HG02884 (cell line): ENCODE results near the gene UGT1A5.

Experiments used
- ATAC-seq: cut with Tn5 transposase; IDR thresholded peaks from one replicate; pipeline ENCODE4 v1.9.1; 2021; ENCODE audit warnings: mild to moderate bottlenecking, moderate library complexity; ENCODE audit not compliant: unreplicated experiment

Gene UGT1A5

DNA sequence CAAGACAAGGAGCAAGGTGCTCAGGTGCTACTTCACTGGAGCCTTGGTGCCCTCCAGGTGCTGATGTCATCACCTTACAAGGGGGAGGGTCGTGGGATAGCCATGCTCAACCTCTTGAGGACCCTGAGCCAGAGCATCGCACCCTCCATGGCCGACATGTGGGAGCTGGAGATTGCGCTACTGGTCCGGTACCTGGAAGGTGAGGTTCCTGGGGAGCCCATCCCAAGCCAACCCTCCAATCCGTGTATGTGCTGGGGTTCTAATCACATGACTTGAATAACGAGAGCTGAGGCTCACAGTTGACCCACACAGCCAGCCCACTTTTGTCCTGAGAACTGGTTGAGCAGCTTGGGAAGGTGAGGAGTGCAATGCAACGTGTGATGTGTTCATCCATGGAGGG, 91.3 kb downstream of the UGT1A5 start:
- ATAC-seq, result no peak

GRCh38 chr2:233807215-233807865, 94.6 kb downstream of the UGT1A5 start:
- no peak for ATAC-seq

DNA sequence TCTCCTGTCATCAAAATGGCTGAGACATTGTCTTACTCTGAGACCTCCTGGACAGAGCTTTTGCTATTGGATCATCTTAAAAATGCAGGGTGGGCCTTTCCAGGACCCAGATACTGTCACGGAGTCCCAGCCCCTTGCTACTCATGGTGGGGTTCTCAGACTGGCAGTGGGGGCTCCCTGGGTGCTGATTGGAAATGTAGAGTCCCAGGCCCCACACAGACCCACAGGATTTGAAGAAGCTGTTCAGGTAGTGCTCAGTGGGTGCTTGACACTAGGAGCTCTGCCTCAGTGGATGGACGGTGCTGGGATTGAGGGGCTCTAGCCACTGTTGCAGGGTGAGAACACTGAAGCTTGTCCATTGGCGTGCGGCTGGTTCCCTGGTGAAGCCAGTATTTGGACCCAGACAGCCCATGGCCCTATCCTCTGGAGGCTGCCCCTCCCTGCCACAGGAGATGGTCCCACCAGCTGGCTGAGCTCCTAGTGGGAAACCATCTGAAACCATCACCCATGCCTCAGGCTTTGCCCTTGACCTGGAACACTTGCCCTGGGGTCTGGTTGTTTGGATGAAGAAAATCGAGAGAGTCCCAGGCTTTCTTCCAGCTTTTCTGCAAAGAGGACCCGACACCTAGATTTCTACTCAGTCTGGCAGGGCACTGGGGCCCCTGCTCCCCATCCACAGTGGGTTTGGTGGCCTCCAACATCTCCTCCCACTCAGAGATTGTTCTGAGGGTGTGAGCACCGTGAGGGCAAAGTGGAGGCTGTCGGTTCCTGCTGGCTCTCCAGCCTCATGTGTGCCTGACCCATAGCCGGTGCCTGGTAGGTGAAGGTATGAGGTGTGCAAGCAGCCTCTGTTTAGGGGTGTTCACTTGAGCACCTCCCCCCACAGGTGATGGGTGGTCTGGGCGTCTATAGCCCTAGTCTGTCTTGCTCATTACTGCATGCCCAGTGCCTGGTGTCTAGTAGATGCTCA, 95.5 kb downstream of the UGT1A5 start:
- ATAC-seq, result no peak

GRCh38 chr2:233810385-233810784, 97.7 kb downstream of the UGT1A5 start:
- no peak for ATAC-seq

GRCh38 chr2:233811087-233811486, 98.4 kb downstream of the UGT1A5 start:
- no peak for ATAC-seq

DNA sequence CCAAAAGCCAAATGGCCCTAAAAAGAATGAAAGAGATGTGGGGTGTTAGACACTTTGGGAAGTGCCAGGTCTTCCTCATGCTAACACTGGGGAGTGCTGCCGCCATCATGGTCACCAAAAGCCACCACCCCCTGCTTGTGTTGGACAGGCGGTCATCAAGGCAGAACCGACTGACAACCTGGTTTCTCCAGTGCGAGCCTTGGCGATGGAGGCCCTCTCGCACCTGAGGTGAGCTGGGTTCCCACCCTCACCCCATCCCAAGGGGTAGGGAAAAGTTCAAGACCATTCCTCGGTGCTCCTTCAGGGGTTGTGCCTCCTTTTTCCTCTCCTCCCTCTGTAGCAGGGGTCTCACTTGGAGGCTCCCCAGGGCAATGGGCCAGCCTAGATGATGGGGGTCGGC, 99.0 kb downstream of the UGT1A5 start:
- no peak for ATAC-seq

DNA sequence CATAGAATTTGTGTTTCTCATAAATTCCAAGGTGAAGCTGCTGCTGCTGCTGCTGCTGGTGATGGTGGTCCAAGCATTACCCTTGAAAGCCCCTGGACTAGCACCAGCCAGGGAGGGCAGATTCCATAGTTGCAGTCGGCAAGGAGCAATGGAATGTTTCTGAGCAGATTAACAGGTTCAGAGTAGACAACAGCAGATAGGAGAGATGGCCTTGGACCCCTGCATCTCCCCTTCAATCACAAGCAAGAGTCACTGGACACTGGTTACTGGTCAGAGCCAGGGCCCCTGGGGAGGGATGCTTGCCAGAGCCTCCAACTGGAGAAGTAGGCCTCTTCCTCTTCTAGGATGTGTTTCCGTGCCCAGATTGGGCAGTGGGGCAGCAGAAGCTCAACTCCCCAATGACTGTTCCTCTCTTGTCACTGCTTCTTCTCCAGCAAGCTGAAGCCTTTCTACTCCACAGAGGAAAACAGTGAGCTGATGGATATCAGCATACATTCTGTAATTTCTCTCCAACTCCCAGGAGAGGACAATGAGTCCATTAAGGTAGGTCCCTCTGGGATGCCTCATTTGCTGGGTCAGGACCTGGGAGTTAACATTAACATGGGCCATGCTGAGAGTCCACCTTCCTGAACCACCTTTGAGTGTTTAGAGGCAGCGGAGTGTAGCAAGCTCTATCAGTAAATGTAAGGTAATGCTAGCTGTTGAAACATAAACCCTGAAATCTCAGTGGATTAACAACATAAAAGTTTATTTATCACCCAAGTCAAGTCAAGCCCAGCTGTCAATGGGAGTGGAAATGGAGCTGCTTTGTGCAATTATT, 100.7 kb downstream of the UGT1A5 start:
- no peak for ATAC-seq

DNA sequence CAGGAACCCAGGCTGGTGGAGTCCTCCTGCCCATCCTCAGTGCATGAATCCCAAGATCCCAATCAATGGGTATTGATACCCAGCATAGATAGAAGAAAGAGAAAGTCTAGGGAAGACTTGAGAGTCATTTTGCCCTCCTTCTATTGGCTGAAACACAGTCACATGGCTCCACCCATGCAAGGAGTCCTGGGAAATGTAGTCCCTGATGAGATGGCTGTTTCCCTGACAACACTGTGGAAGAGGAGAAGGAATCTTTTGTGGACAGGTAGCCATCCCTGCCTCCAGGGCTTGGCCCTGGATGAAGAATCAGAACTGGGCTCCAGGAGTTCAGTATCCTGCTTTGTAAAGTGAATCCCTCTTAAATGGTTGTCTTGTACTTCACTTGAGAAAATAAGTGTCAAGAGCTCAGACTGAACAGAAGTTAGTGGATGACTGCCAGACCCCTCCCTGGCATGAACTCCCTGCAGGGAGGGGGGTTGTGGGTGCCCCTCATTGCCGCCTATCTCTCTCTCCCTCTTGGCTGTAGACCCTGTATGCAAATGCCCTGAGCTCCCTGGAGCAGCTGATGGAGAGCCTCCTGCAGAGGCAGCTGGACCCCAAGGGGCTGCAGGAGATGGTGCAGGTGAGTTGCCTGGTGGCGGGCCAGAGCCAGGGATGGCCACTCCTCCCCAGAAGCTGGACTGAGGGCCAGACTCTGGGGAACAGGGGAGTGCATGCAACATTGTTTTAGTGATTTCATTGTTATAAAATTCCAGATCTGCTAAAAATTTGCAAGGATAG, 101.5 kb downstream of the UGT1A5 start:
- ATAC-seq, result no peak

GRCh38 chr2:233815861-233816260, 103.2 kb downstream of the UGT1A5 start:
- no peak for ATAC-seq

DNA sequence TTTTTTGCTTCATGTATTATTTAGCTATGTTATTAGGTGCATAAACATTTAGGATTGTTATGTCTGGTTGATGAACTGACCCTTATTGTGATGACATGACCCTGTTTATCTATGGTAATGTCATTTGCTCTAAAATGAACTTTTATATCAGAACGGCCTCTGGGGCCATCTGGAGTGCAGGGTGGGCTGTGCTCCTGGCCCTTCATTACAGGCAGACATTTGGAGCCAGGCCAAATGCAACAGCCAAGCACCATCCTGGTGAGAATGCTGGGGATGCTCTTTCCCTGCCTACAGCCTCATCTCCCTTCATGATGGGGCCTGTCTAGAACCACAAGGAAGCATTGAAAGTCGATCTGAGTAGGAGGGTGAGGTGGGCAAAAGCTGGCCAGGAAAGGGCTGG, 103.6 kb downstream of the UGT1A5 start:
- ATAC-seq, result no peak

- ATAC-seq, result no peak
Observed at GRCh38 chr2:233816771-233817170, 104.1 kb downstream of the UGT1A5 start.

DNA sequence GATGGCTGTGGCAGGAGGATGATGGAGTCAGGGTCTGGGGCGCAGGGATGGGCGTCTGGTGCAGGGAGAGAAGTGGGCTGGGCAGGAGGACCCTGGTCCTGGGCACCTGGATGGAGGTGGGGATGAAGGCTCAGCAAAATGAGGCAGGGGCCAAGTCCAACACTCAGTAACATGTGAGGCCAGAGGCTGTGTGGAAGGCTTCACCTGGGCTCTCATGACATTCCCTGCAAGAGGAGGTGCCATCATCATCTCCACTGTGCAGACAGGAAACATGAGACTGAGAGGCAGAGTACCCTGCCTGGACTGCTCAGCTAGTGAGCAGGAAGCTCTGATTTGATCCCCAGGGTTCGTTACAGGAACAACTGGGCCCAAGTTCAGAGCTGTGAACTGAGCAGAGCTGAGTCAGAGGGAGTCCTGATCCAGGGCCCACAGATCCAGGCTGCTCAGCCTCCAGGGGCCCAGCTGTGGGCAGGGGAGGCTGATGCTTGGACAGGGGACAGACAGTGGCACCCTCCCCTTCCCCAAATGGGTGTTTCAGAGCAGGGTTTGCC, 104.7 kb downstream of the UGT1A5 start:
- no peak for ATAC-seq

DNA sequence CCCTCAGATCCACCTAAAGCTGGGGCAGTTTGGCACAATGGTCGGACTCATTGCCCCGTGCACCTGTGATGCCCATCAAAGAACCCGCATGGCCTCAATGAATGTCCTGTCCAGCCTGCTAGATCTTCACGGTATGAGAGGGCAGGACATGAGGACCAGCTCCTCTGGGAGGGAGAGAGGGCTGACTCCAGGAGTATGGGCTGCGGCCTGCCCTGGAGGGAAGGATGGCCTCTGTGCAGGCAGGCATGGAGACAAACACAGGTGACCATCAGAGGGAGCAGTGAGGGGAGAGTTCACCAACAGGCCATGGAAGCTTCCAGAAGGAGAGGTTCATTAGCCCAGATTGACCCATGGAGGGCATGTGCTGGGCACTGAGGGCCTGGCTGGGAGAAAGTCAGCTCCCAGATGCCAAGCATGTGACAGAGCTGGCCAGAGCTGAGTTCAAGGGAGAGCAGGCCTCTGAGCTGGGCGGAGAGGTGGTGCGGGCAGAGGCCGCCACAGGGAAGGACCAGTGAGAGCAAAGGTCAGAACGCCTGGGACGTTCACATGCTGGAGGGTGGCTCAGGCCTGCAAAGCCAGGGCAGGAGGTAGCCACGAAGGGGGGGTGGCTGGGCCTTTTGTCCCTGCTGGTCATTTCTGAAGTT, 105.4 kb downstream of the UGT1A5 start:
- no peak for ATAC-seq

GRCh38 chr2:233818639-233819621, 106.2 kb downstream of the UGT1A5 start:
- ATAC-seq, result no peak

DNA sequence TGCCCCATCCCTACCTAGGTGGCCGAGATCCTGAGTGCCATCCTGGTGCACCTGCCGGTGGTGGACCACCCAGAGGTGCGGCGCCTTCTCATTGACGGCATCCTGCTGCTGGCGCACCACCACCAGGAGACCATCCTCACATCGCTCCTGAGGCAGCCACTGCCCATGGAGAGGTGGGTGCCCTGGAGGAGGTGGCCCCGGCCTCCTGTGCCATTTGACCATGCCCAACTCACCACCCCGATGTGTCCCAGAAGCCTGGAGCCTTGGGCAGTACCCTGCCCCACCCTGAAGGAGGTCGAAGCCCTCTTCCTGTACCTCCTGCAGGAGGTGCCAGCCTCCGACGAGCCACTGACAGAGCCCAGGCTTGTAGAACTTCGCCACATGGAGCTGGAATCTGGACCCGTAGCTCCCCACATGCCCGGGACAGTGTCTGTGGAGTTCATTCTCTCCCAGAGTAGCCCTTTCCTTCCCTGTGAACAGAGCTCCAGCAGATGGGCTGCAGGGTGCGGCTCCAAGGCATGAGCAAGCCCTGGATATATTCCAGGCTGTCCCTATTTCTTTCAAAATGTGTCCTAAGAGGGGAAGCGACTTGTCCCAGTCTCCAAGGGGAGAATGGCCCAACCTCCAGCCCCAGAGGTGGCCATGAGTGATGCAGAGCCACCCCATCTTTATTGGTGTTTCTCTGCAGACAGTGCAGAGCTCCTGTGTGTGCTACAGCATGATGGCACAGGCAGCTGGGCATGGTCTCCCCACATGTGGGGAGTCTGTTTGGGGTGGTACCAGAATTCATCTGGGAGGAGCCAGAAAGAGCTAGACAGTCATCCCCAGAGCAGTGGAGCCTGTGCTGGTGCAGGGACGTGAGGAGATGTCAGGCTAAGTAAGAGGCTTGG, 107.4 kb downstream of the UGT1A5 start:
- ATAC-seq, result no peak

DNA sequence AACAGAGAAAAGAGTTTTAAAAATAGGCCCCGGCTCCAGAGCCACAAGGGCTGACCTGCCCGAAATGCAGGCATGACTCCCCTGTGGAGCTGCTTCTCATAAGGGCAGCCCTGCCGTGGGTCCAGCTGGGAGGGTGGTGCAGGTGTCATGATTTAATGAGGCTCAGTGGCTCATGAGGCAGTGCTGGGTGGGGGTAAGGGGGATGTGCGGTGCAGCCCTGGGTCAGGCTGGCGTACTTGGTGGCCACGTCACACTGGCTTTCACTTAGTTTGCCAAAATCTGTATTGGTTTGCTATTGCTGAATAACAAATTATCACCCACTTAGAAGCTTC, 108.0 kb downstream of the UGT1A5 start:
- no peak for ATAC-seq

DNA sequence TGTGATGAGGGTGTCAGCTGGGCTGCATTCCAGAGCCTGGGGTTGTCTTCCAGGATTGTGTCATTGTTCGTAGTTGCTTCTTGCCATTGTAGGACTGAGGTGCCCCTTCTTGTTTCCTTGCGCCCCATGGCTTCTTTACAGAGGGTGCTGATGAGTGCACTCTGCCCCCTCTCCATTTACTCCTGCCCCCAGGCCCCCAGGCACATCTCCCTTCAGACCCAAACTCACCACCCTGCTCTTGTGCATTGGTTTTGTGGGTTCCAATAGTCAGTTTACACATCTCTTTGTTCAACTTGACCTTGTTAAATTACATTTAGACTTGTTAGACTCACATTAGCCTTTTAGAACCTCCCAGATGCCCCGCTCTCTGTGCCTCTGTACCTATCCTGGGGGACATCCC, 108.5 kb downstream of the UGT1A5 start:
- ATAC-seq, result no peak

- ATAC-seq, result no peak
Observed at GRCh38 chr2:233821709-233822100, 109.0 kb downstream of the UGT1A5 start.
